ENCODE data around the gene IGFALS. TPM values are rescaled to one million over a fixed set of nuclear protein-coding genes. Genes with fewer than 3 reads are reported as not detected.

IGFALS gene
- total RNA-seq, 2 donors from 2014 or later: not detected

DNA sequence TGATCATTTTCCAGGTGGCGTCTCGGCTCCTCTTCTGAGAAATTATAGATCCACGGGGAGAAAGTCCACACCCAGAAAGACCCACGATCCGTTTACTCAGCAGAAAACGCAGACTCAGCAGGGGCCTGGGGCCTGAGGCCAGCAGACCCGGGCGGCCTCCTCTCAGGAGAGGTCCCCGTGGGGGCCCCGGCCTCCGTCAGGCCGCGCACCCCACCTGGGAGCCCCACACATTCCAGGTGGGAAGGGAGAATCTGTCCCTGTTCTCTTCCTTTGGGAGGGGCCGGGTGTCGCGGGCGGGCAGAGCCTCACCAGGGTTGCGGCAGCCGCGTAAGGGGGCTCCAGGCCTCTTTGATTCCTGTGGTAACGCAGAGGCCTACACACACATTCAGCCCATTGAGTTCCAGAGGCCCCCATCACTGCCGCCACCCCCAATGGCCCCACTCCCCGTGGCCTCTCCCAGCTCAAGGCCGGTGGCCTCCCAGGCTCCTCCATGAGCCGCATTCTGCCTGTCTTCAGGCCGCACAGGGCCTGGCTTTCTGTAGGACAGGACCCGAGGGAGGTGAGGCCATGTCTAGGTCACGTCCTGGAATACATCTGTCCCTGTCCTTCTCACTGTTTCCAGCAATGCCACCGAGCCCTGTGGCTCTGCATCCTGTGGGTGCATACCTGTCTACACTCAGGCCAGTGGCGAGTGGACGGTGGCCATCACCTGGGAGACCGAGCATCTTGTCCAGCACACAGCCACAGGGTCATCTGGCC lies 1.6 kb upstream of the IGFALS start:
- no peak for ATAC-seq
- H3K36me3 Mint-ChIP-seq: peaks cover 0 to 30% of the 10 kb centered on the region in 2 donors
- H3K27ac Mint-ChIP-seq: no peak overlapping the region
- H3K9me3 Mint-ChIP-seq: peaks cover 0 to 16% of the 10 kb centered on the region in 2 donors
- DNase-seq (ENCODE audit: low spot score in 2 of 2): no peak

DNA sequence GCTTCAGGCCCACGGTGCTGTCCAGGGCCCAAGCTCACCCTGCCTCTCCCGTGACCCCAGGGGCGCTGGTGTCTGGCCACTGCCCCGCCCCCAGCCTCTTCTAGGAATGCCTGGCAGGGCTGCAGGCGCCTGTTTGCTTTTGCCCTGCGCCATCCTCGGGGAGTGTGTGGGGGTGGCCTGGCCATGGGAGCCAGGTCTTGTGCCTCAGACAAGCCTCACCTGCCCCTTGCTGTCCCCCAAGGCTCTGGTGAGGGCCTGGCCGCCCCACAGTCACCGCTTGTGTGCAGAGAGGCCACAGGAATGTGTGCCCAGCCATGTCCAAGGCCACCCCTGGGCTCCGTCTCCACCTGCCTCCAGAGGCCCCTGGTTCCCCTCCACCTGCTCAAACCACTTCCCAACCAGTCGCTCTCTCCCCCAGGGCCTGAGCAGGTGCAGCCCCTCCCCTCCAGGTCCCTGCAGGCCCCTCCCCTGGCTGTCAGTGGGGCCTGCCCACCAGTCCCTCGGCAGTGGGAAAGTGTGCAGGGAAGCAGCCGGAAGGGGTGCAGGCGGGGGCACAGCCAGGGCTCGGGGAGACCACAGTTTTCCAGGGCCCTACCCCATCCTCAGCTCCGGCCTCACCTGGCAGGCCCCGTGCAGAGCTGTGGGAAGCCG lies 841 bp upstream of the IGFALS start:
- H3K9me3 Mint-ChIP-seq: peaks cover 0 to 12% of the 10 kb centered on the region in 2 donors
- ATAC-seq: peak in 1 of 2 donors; percentile 5
- no peak overlapping the region for H3K27ac Mint-ChIP-seq
- peaks cover 0 to 22% of the 10 kb centered on the region in 2 donors for H3K36me3 Mint-ChIP-seq
- no peak for DNase-seq (ENCODE audit: low spot score in 2 of 2)

DNA sequence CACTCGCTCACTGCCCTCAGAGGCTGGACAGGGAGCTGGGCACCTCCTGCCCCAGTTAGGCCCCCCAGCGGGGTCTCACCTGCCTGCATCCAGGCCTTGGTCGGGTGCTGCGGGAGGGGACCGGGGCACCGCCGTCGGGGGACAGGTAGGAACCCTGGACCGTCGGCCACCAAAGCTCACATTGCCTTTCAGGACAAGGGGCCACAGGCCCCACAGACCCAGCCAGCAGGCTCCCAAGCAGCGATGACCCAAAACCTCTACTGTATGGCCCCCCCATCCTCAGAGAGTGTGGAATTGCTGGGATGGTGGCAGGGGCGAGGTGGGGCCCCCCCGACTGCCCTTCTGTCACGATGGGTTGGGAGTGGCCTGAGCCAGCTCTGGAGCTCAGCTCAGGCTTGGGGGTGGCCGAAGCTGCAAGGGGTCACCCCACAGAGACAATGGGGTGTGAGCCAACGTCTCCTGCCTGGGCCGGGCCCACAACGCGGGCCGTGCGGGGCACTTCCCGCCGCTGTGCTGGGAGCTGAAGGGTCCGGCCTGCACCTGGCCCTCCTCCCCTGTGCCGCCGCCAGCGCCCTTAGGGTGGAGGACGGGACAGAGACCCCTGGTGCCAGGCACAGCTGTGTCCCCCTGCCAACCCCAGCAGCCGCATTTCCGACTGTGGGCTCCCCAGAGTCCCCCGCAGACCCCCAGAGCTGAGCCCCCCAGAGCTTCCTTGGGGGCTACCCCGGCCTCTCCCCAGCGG lies 498 bp downstream of the IGFALS start:
- Mint-ChIP-seq H3K36me3 (peaks cover 0 to 15% of the 10 kb centered on the region in 2 donors), H3K9me3 (peaks cover 0 to 7% of the 10 kb centered on the region in 2 donors), H3K27ac (no peak overlapping the region)
- ATAC-seq (no peak), DNase-seq (ENCODE audit: low spot score in 2 of 2) (no peak)

DNA sequence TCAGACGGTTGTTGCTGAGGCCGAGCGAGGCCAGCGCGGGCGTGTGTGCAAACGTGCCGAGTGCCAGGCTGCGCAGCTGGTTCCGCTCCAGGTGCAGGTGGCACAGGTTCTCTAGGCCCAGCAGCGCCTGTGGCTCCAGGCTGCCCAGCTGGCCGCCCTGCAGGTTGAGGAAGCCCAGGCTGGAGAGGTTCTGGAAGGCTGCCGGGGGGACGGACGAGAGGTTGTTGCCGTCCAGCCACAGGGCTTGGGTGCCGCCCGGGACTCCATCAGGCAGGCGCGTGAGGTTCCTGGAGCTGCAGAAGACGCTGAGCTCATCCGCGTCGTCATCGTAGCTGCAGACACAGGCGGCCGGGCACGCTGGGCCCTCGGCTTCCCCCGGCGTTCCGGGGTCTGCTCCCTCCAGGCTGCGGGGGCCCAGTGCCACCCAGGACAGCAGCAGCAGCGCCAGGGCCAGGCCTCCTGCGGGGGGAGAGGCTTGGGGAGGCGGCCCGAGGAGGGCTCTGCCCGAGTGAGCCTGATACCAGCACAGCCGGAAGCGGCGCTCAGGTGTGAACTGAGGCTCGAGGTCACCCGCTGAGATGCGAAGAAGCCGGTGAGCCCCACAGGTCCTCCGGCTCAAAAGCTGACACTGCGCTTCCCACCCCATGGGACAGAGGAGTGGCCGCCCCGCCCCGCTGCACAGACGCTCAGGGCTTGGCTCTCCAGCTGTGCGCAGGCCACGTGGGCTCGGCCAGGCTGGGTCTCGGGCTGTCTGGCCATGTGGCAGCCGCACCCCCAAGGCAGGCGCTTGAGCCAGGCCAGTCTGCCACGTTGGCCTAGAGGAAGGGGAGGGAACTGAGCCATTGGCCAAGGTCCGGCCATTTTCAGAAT lies 1.3 kb downstream of the IGFALS start:
- Mint-ChIP-seq H3K36me3 (peaks cover 0 to 6% of the 10 kb centered on the region in 2 donors), H3K9me3 (peaks cover 0 to 5% of the 10 kb centered on the region in 2 donors), H3K27ac (no peak overlapping the region)
- DNase-seq (ENCODE audit: low spot score in 2 of 2): no peak
- ATAC-seq: no peak

DNA sequence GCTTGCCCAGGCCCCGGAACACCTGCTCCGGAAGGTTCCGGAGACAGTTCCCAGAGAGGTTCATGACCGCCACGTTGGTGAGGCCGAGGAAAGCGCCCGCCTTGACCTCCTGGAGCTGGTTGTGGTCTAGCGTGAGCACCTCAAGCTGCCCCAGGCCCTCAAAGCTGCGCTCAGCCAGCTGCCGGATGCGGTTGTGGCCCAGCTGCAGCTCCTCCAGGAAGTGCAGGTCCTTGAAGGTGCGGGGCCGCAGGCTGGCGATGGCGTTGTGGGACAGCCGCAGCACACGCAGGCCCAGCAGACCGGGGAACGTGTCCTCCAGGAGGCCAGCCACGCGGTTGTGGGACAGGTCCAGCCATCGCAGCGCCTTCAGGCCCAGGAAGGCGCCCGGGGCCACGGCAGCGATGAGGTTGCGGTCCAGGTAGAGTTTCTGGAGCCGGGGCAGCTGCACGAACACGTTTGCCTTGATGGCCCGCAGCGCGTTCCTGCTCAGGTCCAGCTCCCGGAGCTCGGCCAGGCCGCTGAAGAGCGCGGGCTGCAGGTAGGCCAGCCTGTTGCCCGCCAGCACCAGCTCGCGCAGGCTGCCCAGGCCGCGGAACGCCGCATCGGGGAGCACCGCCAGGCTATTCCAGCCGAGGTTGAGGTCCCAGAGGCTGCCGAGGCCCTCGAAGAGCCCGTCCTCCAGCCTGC lies 2.1 kb downstream of the IGFALS start:
- Mint-ChIP-seq H3K9me3 (no peaks in the 10 kb centered on the region), H3K27ac (no peak overlapping the region)
- ATAC-seq: no peak

DNA sequence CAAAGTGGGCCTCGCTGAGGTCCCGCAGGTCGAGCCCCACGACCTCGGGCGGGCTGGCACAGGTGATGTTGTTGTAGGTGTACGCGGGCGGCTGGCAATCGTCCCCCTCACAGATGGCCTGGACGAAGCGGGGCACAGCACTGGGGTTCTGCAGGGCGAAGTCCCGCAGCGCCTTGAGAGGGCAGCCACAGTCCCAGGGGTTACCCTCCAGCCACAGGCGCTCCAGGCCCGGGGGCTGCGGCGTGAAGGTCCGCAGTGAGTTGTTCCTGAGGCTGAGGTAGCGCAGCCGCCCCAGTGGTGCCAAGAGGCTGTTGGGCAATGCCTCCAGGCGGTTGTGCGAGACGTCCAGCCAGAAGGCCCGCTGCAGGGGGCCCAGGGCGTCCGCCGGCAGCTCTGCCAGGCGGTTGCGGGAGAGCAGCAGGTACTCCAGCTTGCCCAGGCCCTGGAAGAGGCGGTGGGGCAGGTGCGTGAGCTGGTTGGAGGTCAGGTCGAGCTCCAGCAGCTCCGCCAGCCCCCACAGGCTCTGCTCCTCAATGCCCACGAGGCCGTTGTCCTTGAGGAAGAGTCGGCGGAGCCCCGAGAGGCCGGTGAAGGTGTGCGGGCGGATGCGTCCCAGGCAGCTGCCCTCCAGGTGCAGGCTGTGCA lies 2.8 kb downstream of the IGFALS start:
- DNase-seq (ENCODE audit: low spot score in 2 of 2): no peak
- no peak for ATAC-seq
- no peaks in the 10 kb centered on the region for H3K9me3 Mint-ChIP-seq
- H3K27ac Mint-ChIP-seq: no peak overlapping the region
- no peaks in the 10 kb centered on the region for H3K36me3 Mint-ChIP-seq

More for the DNA sequence above, 2.1 kb downstream of the IGFALS start:
- no peak for DNase-seq (ENCODE audit: low spot score in 2 of 2)
- H3K36me3 Mint-ChIP-seq: no peaks in the 10 kb centered on the region

DNA sequence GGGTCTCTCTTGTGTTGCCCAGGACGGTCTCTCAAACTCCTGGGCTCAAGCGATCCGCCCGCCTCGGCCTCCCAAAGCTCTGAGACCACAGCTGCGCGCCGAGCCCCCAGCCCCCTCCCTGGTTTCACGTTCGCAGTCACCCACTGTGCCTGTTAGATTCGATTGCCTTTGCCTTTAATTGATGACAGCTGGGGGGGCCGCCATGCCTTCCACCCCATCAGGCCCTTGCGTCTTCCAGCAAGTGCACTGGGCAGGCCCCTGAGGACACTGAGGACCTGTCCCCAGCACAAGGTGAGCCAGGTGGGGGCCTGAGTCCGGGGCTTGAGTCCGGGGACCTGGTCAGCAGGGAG lies 3.3 kb downstream of the IGFALS start:
- DNase-seq (ENCODE audit: low spot score in 2 of 2) (no peak), ATAC-seq (no peak)
- Mint-ChIP-seq H3K9me3 (no peaks in the 10 kb centered on the region), H3K27ac (no peak overlapping the region), H3K36me3 (no peaks in the 10 kb centered on the region)

DNA sequence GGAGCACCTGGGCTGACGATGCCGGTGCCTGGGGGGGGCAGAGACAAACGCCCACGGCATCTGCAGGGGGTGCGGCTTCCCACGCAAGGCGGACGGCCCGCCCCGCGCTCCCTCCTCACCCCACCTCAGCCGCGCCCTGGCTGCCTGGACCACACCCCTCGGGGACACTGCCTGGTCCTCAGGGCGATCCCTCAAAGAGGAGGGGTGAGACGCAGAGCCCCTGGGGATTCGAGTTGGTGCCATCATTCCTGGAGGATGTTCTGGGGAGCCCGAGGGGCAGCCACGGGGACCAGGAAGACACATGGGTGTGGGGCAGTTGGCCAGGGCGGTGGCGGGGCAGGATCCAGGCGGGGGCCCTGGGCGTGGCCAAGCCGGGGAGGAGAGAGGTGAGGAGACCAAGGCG lies 3.9 kb downstream of the IGFALS start:
- ATAC-seq: no peak
- no peak overlapping the region for H3K27ac Mint-ChIP-seq
- DNase-seq (ENCODE audit: low spot score in 2 of 2): no peak
- no peaks in the 10 kb centered on the region for H3K36me3 Mint-ChIP-seq
- no peaks in the 10 kb centered on the region for H3K9me3 Mint-ChIP-seq

DNA sequence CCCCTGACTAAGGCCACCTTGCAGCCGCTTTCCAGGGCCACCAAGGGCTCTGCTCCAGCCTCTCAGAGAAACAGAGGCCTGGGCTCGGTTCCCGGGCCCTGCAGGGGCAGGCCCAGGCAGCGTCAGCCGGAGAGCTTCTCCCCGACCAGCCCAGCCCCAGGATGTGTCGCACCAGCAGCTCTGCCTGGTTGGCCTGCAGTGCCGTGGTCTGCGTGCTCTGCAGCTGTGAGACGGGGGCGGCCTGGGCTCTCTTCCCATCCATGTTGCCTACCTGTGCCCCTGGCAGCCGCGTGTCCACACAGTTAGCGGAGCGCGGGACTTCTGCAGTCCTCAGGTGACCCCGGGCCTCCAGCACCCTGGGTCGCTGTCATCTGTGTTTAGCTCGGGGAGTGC lies 4.8 kb downstream of the IGFALS start:
- no peaks in the 10 kb centered on the region for H3K9me3 Mint-ChIP-seq
- H3K27ac Mint-ChIP-seq: peak overlapping the region in 1 of 2 donors; percentile 4
- ATAC-seq (no peak), DNase-seq (ENCODE audit: low spot score in 2 of 2) (no peak)
- no peaks in the 10 kb centered on the region for H3K36me3 Mint-ChIP-seq

DNA sequence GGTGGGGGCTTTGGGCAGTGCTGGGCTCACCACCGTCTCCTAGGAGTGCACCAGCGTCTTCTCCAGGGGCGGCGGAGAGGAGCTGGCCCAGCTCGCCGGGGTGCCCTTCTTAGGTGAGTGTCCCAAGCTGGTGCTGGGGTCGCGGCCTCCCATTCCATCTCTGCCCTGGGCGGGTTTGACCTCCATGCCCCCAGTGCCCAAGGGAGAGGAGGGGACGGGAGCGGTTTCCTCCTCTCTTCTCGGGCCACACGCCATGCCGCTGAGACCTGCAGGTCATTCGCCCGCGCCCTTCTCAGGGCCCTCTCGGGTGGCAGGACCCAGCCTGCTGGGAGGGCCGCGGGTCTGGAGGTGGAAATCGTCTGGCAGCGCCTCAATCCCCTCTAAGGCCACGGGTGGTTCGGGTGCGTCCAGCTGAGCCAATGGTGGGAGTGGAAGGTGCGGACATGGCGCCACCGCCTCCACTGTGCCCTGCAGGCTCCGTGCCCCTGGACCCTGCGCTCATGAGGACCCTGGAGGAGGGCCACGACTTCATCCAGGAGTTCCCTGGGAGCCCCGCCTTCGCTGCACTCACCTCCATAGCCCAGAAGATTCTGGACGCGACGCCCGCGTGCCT lies 5.3 kb downstream of the IGFALS start:
- no peak overlapping the region for H3K27ac Mint-ChIP-seq
- DNase-seq (ENCODE audit: low spot score in 2 of 2): no peak
- no peak for ATAC-seq
- H3K9me3 Mint-ChIP-seq: no peaks in the 10 kb centered on the region
- peaks cover 4% of the 10 kb centered on the region in 2 donors for H3K36me3 Mint-ChIP-seq

DNA sequence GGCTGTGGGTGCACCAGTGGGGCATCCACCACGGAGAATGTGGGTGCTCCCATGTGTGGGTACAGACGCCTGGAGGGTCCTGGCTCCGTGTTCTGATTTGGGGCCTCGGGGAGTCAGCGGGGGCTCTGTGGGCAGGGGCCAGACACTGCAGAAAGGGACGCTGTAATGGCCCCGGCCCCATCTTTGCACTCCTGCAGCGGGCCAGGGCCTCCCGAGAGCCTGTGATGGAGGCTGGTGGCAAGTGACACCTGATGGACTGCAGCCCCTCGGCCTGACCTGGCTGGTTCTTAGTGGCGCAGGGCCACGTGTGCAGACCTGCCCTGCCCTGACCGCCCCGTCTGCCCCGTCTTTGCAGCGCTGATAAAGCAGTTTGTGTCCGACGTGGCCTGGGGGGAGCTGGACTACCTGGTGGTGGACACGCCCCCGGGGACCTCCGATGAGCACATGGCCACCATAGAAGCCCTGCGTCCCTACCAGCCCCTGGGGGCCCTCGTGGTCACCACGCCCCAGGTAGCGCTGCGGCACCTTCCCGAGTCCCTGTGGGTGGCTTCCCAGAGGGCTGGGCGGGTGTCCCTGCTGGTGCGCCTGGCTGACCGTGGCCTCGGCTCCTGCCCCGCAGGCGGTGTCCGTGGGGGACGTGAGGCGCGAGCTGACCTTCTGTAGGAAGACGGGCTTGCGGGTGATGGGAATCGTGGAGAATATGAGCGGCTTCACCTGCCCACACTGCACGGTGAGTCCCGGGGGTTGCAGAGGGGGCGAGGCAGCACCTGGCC lies 6.0 kb downstream of the IGFALS start:
- H3K27ac Mint-ChIP-seq: no peak overlapping the region
- H3K36me3 Mint-ChIP-seq: peaks cover 6% of the 10 kb centered on the region in 2 donors

DNA sequence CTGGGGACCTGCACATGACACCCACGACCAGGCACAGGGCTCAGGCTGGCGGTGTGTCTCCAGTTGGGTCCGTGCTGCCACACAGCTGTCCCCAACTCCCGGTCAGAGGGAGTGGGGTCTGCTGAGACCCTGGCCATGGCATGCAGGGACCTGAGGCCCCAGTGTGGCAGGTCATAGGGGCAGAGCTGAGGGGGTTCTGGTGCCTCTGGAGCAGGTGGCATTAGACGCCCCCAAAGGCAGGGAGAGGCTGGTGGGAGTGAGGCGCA lies 6.5 kb downstream of the IGFALS start:
- no peak for DNase-seq (ENCODE audit: low spot score in 2 of 2)
- peaks cover 6% of the 10 kb centered on the region in 2 donors for H3K36me3 Mint-ChIP-seq
- ATAC-seq: no peak
- H3K9me3 Mint-ChIP-seq: no peaks in the 10 kb centered on the region
- H3K27ac Mint-ChIP-seq: no peak overlapping the region

More for the DNA sequence above, 6.0 kb downstream of the IGFALS start:
- no peaks in the 10 kb centered on the region for H3K9me3 Mint-ChIP-seq
- ATAC-seq (no peak), DNase-seq (ENCODE audit: low spot score in 2 of 2) (peak in 1 of 2 donors; percentile 2)

DNA sequence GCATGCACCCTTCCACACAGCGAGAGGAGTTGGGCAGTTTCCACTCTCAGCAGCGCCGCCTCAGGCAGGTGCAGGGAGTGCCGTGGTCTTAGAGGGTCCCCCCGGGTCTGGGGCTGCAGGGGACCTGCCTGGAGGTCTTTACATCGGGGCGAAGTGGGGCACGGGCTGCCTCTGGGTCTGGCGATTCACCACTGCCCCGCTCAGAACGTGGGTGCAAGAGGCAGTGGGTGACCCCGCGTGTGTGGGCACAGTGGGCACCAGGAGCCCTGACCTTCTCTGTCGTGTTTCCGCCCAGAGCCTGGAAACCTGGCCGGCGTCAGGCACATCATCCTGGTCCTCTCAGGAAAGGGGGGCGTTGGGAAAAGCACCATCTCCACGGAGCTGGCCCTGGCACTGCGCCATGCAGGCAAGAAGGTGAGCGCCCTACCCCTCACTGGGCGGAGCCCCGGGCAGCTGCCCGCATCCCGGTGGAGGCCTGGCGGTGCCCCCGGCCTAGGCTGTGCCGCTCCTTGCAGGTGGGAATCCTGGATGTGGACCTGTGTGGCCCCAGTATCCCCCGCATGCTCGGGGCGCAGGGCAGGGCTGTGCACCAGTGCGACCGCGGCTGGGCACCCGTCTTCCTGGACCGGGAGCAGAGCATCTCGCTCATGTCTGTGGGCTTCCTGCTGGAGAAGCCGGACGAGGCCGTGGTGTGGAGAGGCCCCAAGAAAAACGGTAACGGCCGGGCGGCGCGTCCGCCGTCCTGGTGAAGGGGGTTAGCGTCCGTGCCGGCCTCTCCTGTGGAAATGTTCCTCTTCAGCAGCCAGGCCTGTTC lies 7.1 kb downstream of the IGFALS start:
- ATAC-seq: no peak
- Mint-ChIP-seq H3K36me3 (peaks cover 6% of the 10 kb centered on the region in 2 donors), H3K27ac (no peak overlapping the region), H3K9me3 (no peaks in the 10 kb centered on the region)
- peak in 1 of 2 donors; percentile 3 for DNase-seq (ENCODE audit: low spot score in 2 of 2)

DNA sequence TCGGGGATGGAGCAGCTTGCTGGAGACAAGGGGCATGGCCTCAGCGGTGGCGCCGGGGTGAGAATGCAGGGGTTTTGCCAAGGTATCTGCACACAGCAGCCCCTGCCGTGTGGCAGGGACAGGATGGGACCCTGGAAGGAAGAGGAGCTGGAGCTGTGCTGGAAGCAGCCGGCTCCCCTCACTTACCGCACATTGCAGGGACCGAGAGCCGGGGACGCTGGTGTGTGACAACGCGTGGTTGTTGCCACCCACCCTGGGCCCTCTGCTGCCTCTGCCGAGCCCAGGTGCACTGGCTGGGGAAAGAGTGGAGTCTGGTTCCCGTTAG lies 7.7 kb downstream of the IGFALS start:
- Mint-ChIP-seq H3K36me3 (peaks cover 6% of the 10 kb centered on the region in 2 donors), H3K27ac (no peak overlapping the region), H3K9me3 (no peaks in the 10 kb centered on the region)
- ATAC-seq (no peak), DNase-seq (ENCODE audit: low spot score in 2 of 2) (no peak)

Data from activated naive CD4-positive, alpha-beta T cell treated with anti-CD3 and anti-CD28 coated beads, Interleukin-2, amount 50 U/mL, for 72 hours (primary cell).